Gastrocnemius medialis (tissue), 4 donors: Measurements from ENCODE around the gene HTR5A.

Source experiments
- POLR2A ChIP-seq, 2 donors: fragments of 450-650 bp; IDR thresholded peaks; one replicate each; pipeline ENCODE4 v1.6.1; 2017; ENCODE audit warnings: antibody characterized with exemption in 2 of 2, mild to moderate bottlenecking in 2 of 2, moderate library complexity in 2 of 2
- TF ChIP-seq, protein P1 (sequence below), 5 experiments: fragments of 450-650 bp in 3 of 5; fragments of 200-600 bp in 2 of 5; sonication (generic) in 2 of 5; IDR thresholded peaks in 4 of 5; conservative IDR thresholded peaks in 1 of 5; 1 replicate in 4 of 5; 2 replicates in 1 of 5; pipeline ENCODE4 v1.5.1; 2016 to 2019; ENCODE audit warnings: antibody characterized with exemption in 5 of 5, mild to moderate bottlenecking in 3 of 5, moderate library complexity in 3 of 5

DNA sequence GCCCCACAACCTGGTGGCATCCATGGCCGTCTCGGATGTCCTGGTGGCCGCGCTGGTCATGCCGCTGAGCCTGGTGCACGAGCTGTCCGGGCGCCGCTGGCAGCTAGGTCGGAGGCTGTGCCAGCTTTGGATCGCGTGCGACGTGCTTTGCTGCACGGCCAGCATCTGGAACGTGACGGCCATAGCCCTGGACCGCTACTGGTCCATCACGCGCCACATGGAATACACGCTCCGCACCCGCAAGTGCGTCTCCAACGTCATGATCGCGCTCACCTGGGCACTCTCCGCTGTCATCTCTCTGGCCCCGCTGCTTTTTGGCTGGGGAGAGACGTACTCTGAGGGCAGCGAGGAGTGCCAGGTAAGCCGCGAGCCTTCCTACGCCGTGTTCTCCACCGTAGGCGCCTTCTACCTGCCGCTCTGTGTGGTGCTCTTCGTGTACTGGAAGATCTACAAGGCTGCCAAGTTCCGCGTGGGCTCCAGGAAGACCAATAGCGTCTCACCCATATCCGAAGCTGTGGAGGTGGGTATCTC, 1.1 kb downstream of the HTR5A start:
- TF ChIP-seq, protein P1, sequence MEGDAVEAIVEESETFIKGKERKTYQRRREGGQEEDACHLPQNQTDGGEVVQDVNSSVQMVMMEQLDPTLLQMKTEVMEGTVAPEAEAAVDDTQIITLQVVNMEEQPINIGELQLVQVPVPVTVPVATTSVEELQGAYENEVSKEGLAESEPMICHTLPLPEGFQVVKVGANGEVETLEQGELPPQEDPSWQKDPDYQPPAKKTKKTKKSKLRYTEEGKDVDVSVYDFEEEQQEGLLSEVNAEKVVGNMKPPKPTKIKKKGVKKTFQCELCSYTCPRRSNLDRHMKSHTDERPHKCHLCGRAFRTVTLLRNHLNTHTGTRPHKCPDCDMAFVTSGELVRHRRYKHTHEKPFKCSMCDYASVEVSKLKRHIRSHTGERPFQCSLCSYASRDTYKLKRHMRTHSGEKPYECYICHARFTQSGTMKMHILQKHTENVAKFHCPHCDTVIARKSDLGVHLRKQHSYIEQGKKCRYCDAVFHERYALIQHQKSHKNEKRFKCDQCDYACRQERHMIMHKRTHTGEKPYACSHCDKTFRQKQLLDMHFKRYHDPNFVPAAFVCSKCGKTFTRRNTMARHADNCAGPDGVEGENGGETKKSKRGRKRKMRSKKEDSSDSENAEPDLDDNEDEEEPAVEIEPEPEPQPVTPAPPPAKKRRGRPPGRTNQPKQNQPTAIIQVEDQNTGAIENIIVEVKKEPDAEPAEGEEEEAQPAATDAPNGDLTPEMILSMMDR (IDR thresholded peaks at IDR 0.05 in 4 of 5, conservative IDR thresholded peaks at IDR 0.05 in 1 of 5): no peak
- TF ChIP-seq POLR2A (IDR thresholded peaks at IDR 0.05): no peak
